Left hindlimb (tissue), 1 donor: Measurements from ENCODE around the gene DR1.
"Not testable (repeated sequence)": the region's sequence is repeated elsewhere in the genome, so short reads cannot be mapped to it uniquely, and the experiment has no call there.

Experiments
- DNase-seq: peaks from one replicate; pipeline ENCODE4 v3.0.0-alpha.2; 2018

DR1 gene

GRCh38 chr1:93344484-93344883 is 1.2 kb upstream of the DR1 start:
- no peak for DNase-seq

DNA sequence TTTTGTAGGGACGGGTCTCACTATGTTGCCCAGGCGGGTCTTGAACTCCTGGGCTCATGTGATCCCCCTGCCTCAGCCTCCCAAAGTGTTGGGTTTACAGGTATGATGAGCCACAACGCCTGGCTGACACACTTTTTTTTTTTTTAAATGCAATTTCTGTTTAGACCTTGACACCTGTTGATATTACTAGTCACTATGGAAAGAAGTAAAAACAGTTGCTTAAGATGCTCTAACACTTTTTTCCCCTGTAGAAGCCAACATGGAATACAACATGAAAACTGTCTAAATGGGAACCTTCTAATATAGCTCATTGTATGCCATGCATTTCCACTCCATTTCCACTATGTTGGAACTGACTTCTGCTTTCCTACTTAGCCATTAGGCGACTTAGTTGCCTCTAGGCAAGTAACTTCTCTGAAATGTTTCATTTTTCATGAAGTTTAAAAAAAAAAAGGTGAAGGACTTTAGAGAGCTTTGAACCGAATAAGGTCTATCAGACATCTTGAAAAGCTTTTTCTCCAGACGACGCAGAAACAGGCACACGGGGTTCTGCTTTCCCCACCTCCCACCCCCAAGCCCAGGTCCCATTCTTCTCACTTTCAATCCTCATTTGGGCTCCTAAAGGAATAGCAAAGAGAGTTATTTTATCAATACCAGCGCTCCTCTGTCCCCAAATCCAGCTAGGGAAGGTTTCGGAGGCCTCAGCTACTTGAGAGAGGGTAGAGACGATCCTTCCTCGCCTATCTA is 648 bp upstream of the DR1 start:
- DNase-seq: no peak

DNA sequence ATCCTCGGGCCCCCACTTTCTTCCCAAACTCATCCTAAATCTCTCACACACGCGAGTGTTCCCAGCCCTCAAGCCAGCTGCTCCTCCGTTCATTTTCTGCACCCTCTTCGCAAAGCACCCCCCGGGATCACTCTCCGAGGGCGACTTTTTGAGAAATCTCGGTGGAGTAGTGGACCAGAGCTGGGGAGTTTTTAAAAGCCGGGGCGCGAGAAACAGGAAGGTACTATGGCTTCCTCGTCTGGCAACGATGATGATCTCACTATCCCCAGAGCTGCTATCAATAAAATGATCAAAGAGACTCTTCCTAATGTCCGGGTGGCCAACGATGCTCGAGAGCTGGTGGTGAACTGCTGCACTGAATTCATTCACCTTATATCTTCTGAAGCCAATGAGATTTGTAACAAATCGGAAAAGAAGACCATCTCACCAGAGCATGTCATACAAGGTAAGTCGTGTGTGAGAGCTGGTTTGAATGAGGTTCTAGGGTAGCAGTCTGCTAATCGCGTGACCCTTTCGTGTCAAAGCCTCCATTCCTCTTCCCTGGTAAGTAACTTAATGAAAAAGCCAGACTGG is 800 bp downstream of the DR1 start:
- DNase-seq: peak; percentile 37

DNA sequence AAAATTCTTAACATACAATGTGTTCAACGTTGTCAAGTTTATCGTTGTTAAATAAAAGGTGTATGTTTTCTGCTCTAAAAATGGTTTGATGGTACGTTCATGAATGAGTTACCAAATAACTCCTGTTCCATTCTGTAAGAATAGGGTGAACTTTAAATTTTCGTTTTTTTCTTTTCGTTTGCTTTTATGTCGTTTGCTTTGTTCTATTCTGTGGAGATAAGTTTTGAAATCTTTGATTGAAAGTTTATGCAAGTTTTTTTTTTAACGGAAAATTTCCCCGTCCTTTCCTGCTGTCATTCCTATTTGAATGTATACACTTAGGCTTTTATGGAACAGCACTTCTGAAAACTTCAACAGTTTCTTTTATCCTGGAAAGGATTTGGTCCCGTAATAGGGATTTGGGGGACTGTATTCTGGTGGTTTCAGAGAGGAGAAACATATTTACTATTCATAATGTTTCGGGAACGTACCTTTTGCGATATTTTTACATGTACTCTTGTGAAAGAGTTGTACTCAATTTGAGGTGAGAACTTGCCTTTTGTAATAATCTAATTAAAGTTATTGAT is 1.7 kb downstream of the DR1 start:
- no peak for DNase-seq

GRCh38 chr1:93348104-93348728 is 2.5 kb downstream of the DR1 start:
- no peak for DNase-seq

GRCh38 chr1:93349231-93350135 is 3.8 kb downstream of the DR1 start:
- DNase-seq: no peak

GRCh38 chr1:93350322-93350721 is 4.6 kb downstream of the DR1 start:
- DNase-seq: no peak

DNA sequence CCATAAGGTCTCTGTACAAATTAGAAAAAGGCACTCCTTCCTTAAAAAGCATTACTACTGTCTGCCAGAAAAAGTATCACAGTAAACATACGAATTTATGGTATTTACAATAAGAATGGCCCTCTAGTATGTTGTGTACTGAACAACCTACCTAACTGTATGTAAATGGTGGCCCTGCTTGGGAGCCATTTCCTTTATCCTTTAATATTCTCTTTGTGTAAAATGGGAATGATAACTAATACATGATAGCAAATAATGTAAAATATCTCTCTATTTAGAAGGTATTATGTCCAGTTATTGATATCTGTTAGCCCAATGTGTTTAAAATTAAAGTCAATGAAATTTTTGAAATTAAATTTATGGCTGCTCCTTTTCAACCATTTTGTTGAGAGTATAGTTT is 5.2 kb downstream of the DR1 start:
- no peak for DNase-seq

DNA sequence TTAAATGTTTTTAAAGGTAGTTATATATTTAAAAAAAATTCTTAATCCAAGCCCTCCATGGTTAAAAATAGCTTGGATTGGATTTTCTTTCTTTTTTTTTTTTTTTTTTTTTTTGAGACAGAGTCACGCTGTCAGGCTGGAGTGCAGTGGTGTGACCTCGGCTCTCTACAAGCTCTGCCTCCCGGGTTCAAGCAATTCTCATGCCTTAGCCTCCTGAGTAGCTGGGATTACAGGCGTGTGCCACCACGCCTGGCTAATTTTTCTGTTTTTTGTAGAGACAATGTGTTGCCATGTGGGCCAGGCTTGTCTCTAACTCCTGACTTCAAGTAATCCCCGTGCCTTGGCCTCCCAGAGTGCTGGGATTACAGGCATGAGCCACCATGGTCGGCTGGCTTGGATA is 5.6 kb downstream of the DR1 start:
- not testable (repeated sequence) for DNase-seq

GRCh38 chr1:93352376-93352775 is 6.7 kb downstream of the DR1 start:
- DNase-seq: no peak

DNA sequence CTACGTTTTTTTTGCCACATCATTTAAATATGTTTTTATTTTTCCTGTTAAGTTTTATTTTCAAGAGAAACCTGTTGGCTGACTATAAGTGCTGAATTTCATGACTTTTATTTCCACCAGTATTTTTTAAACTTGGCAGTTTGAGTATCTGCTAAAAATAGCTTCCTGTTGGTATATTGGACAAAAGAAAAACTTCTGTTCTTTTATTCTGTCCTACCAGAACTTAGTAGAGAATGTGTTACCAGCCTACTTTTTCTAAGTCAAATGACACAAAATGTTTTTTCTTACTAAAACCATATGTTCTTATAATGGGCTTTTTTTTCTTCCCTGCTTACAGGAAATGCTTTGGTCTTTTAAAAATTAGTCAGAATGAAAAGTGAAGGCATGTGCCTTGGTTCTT is 7.6 kb downstream of the DR1 start:
- DNase-seq: no peak

GRCh38 chr1:93354749-93355148 is 9.0 kb downstream of the DR1 start:
- no peak for DNase-seq

- no peak for DNase-seq
Observed at GRCh38 chr1:93357242-93357641, 11.5 kb downstream of the DR1 start.

DNA sequence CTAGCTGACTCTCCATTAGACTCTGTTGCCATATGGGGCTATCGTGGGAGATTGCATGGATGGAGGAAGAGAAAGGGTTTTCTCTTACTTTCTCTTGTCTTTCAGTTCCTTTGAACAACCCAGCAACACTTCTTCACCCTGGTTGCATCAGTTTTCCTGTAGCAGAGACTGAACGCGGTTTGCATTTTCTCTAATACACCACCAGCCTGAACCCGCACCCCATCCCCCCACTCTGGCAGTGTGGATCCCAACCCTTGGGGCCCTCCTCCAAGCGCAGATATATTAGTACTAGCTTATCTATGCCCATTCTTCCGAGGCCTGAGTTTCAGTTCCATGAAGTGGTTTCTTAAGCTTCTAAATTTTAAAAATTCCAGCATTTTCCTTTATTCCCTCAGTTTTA is 12.6 kb downstream of the DR1 start:
- DNase-seq: no peak

DNA sequence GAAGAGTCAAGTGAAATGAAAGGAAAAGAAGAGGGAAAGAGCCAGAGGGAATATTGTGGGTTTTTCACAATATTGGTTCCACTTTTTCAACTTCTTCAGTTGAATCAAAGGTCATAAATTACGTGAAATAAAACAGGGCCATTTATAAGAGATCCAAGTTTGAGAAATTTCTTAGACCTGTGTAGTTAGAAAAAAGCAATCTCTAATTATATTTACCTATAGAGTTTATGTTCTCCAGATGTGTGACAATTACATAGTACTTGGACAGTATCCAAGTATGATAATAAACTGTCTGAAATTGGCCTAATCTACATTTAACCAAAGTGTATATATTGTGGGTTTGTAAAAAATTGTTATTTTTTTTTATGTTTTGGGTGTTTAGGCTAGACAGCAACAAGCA is 14.4 kb downstream of the DR1 start:
- DNase-seq: no peak

DNA sequence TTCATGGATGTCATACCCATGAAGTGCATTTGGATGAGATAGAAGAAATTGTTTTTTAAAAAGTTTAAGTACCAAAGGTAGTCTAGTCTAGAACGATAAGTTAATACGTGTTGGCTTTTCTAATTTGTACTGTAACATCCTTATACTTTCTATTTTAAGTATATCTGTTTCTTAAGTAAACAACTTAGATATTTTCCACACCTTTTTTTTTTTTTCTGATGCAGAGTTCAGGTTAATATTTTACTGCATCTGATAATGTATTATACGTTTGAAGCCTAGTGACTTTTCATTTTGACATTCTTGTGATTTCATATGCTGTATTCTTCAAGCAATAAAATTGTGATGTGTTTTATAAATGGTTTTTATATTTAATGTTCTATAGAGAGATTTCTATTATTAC is 16.5 kb downstream of the DR1 start:
- no peak for DNase-seq

DNA sequence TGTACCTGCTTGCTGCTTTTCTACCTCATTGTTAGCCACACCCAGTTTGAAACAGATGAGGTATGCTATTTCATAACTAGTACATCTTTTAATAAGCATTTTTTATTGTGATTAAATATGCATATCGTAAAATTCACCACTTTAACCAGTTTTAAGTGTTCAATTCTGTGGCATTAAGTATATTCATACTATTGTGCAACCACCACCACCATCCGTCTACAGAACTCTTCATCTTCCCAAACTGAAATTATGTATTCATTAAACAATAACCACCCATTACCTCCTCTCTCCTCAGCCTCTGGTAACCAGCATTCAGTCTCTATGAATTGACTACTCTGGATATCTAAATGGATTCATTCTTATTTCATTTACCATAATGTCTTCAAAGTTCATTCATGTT is 20.1 kb downstream of the DR1 start:
- DNase-seq: no peak

GRCh38 chr1:93369734-93370133 is 24.0 kb downstream of the DR1 start:
- no peak for DNase-seq

- DNase-seq: no peak
Observed at GRCh38 chr1:93374334-93375106, 28.8 kb downstream of the DR1 start.

DNA sequence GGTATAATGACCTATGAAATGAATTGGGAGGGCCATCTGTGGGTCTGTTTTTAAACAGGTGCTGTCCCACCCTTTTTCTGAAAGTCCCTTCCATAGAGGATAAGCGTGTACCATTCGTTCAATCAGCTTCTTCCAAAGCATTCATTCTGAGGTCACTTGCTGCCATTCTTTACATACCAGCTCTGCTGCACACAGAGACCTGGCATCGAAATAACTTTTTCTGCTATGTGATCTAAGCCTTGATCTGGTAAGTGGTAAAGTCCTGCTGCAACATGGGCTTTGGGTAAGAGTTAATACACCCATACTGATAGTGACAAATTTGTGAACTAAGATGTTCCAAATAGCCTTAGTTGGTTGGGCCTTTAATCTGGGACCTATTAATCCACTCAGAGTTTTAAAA is 38.9 kb downstream of the DR1 start:
- no peak for DNase-seq

GRCh38 chr1:93386268-93386667 is 40.6 kb downstream of the DR1 start:
- not testable (repeated sequence) for DNase-seq

- DNase-seq: no peak
Observed at GRCh38 chr1:93394514-93394913, 48.8 kb downstream of the DR1 start.
